CD14-positive monocyte (primary cell): Measurements from ENCODE around the gene GLMP. TPM values are rescaled to one million over a fixed set of nuclear protein-coding genes. Genes with fewer than 3 reads are reported as not detected.
A peak's percentile ranks its signal among the peaks of the same experiment; 100 is the strongest.

Experiments
- DNase-seq, 3 donors: peaks; one replicate each; pipeline ENCODE4 v3.0.0-alpha.2; 2011 to 2022
- H2AFZ ChIP-seq: 2 replicates; pipeline ENCODE4 v1.6.0; 2012; ENCODE audit warnings: mild to moderate bottlenecking, low read depth, low read length, inconsistent platforms; ENCODE audit not compliant: insufficient read depth, poor library complexity, severe bottlenecking
- H3K27ac ChIP-seq, 2 donors: 1 replicate in 1 of 2; 2 replicates in 1 of 2; pipeline ENCODE4 v1.5.1; 2012 to 2013; ENCODE audit warnings: low read length in 2 of 2, control low read depth in 1 of 2, inconsistent platforms in 1 of 2, low read depth in 1 of 2, mild to moderate bottlenecking in 1 of 2
- H3K27me3 ChIP-seq, 2 donors: one replicate each; pipeline versions ENCODE4 v1.6.0 to v1.6.1; 2011 to 2013; ENCODE audit warnings: low read length in 2 of 2; ENCODE audit not compliant: control insufficient read depth in 2 of 2, insufficient read depth in 2 of 2
- H3K36me3 ChIP-seq, 2 donors: replicated peaks in 1 of 2; 1 replicate in 1 of 2; 2 replicates in 1 of 2; pipeline versions ENCODE4 v1.5.1 to v1.6.1; 2012 to 2013; ENCODE audit warnings: low read length in 2 of 2, control low read depth in 1 of 2, inconsistent platforms in 1 of 2, mild to moderate bottlenecking in 1 of 2; ENCODE audit not compliant: insufficient read depth in 2 of 2, control insufficient read depth in 1 of 2
- H3K4me1 ChIP-seq, 2 donors: 1 replicate in 1 of 2; 2 replicates in 1 of 2; pipeline versions ENCODE4 v1.5.1 to v1.6.1; 2012 to 2013; ENCODE audit warnings: low read length in 2 of 2, control low read depth in 1 of 2, inconsistent platforms in 1 of 2, mild to moderate bottlenecking in 1 of 2, moderate library complexity in 1 of 2; ENCODE audit not compliant: insufficient read depth in 2 of 2, control insufficient read depth in 1 of 2
- H3K4me2 ChIP-seq: replicated peaks from 2 replicates; pipeline ENCODE3; 2012; ENCODE audit warnings: low read length, moderate library complexity, mild to moderate bottlenecking; ENCODE audit not compliant: poor library complexity, severe bottlenecking; ENCODE audit errors: extremely low read depth
- H3K4me3 ChIP-seq, 3 experiments: fragments of 200-600 bp in 1 of 3; sonication (generic) in 1 of 3; replicated peaks in 1 of 3; 1 replicate in 2 of 3; 2 replicates in 1 of 3; pipeline ENCODE4 v1.5.1; 2011 to 2013; ENCODE audit warnings: low read length in 3 of 3, mild to moderate bottlenecking in 3 of 3, control low read depth in 2 of 3, low read depth in 2 of 3, inconsistent platforms in 1 of 3, moderate library complexity in 1 of 3
- H3K79me2 ChIP-seq: 2 replicates; pipeline ENCODE4 v1.6.0; 2012; ENCODE audit warnings: mild to moderate bottlenecking, control low read depth, inconsistent platforms, low read length, moderate library complexity; ENCODE audit not compliant: insufficient read depth
- H3K9ac ChIP-seq: 2 replicates; pipeline ENCODE4 v1.6.0; 2017; ENCODE audit warnings: low read length, mild to moderate bottlenecking; ENCODE audit not compliant: insufficient read depth, poor library complexity, severe bottlenecking
- H3K9me3 ChIP-seq, 2 donors: replicated peaks in 1 of 2; 1 replicate in 1 of 2; 2 replicates in 1 of 2; pipeline versions ENCODE4 v1.5.1 to v1.6.1; 2012 to 2013; ENCODE audit warnings: low read length in 2 of 2, control low read depth in 1 of 2; ENCODE audit not compliant: control insufficient read depth in 1 of 2, insufficient read depth in 1 of 2
- H4K20me1 ChIP-seq: 2 replicates; pipeline ENCODE4 v1.6.0; 2012; ENCODE audit warnings: mild to moderate bottlenecking, low read length, control low read depth, moderate library complexity; ENCODE audit not compliant: insufficient read depth
- H3K27ac Mint-ChIP-seq, 7 donors: one replicate each; pipeline ENCODE4 v1.8.0; 2020; ENCODE audit warnings: mild to moderate bottlenecking in 7 of 7, mixed read lengths in 7 of 7, moderate library complexity in 6 of 7, inconsistent platforms in 2 of 7
- H3K27me3 Mint-ChIP-seq, 3 donors: one replicate each; pipeline ENCODE4 v1.8.0; 2021 to 2022; ENCODE audit warnings: low read depth in 3 of 3, mild to moderate bottlenecking in 3 of 3, mixed read lengths in 3 of 3, moderate library complexity in 3 of 3, inconsistent platforms in 1 of 3
- H3K36me3 Mint-ChIP-seq, 2 donors: one replicate each; pipeline ENCODE4 v1.8.0; 2020; ENCODE audit warnings: mixed read lengths in 2 of 2, inconsistent platforms in 1 of 2, mild to moderate bottlenecking in 1 of 2
- H3K4me1 Mint-ChIP-seq: one replicate; pipeline ENCODE4 v1.8.0; 2020; ENCODE audit warnings: mild to moderate bottlenecking, mixed read lengths
- H3K4me3 Mint-ChIP-seq, 2 donors: one replicate each; pipeline ENCODE4 v1.8.0; 2020; ENCODE audit warnings: mild to moderate bottlenecking in 2 of 2, mixed read lengths in 2 of 2, moderate library complexity in 1 of 2
- H3K9me3 Mint-ChIP-seq, 7 donors: one replicate each; pipeline ENCODE4 v1.8.0; 2020 to 2022; ENCODE audit warnings: mixed read lengths in 7 of 7, mild to moderate bottlenecking in 6 of 7, moderate library complexity in 6 of 7, inconsistent platforms in 2 of 7
- WGBS: methylation state at CpG from one replicate; pipeline ENCODE4 v1.1.5; 2013; ENCODE audit warnings: missing lambda C conversion rate; ENCODE audit not compliant: insufficient coverage; 5-methylcytosine and 5-hydroxymethylcytosine counted together
- intact Hi-C, 2 donors: fragments of 100-400 bp; cut with micrococcal nuclease; formaldehyde crosslinking; loops; one replicate each; pipeline versions ENCODE4 v1.15.0 to v1.15.1; 2023
- polyA plus RNA-seq, 3 donors: library from polyadenylated mRNA; depleted of rRNA in 1 of 3; unstranded in 2 of 3; stranded (reverse) in 1 of 3; fragments of 300-500 nt in 2 of 3; fragments of >200 nt in 1 of 3; fragmentation: Illumina TruSeq in 2 of 3; gene quantifications; 1 replicate in 2 of 3; 2 replicates in 1 of 3; pipeline ENCODE4 v1.2.3, GENCODE V29; 2012 to 2021
- TF ChIP-seq, protein P1 (sequence below): fragments of 200-600 bp; IDR thresholded peaks from one replicate; pipeline ENCODE4 v1.8.0; 2022; ENCODE audit warnings: antibody characterized with exemption, mild to moderate bottlenecking

Gene GLMP
- polyA plus RNA-seq, 3 donors, result 24.3 to 59.6 (median 34.7) TPM

GRCh38 chr1:156320560-156320959, 25.1 kb upstream of the GLMP start:
- H3K9me3 Mint-ChIP-seq, result no peaks in the 10 kb centered on the region
- 64% methylated on average over 1 of the region's 3 CpGs for whole genome bisulfite sequencing
- Histone ChIP-seq H2AFZ (no peak overlapping the region), H3K4me3 (no peak overlapping the region), H3K79me2 (no peaks in the 10 kb centered on the region), H3K4me1 (no peaks in the 10 kb centered on the region), H3K9me3 (no peaks in the 10 kb centered on the region), H3K27ac (no peak overlapping the region), H3K27me3 (no peaks in the 10 kb centered on the region), H4K20me1 (peaks cover 12% of the 10 kb centered on the region), H3K9ac (no peak overlapping the region), H3K4me2 (no peak overlapping the region), H3K36me3 (peaks cover 90 to 95% of the 10 kb centered on the region in 2 donors)
- H3K27ac Mint-ChIP-seq, result peak overlapping the region in 1 of 7 donors; percentile 25
- H3K4me3 Mint-ChIP-seq, result no peak overlapping the region
- peaks cover 0 to 2% (median 0%) of the 10 kb centered on the region in 3 donors for H3K27me3 Mint-ChIP-seq
- intact Hi-C loops, result no loop called here
- peaks cover 77 to 93% of the 10 kb centered on the region in 2 donors for H3K36me3 Mint-ChIP-seq
- no peaks in the 10 kb centered on the region for H3K4me1 Mint-ChIP-seq
- TF ChIP-seq, protein P1, sequence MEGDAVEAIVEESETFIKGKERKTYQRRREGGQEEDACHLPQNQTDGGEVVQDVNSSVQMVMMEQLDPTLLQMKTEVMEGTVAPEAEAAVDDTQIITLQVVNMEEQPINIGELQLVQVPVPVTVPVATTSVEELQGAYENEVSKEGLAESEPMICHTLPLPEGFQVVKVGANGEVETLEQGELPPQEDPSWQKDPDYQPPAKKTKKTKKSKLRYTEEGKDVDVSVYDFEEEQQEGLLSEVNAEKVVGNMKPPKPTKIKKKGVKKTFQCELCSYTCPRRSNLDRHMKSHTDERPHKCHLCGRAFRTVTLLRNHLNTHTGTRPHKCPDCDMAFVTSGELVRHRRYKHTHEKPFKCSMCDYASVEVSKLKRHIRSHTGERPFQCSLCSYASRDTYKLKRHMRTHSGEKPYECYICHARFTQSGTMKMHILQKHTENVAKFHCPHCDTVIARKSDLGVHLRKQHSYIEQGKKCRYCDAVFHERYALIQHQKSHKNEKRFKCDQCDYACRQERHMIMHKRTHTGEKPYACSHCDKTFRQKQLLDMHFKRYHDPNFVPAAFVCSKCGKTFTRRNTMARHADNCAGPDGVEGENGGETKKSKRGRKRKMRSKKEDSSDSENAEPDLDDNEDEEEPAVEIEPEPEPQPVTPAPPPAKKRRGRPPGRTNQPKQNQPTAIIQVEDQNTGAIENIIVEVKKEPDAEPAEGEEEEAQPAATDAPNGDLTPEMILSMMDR, result no peak
- DNase-seq, result no peak

- H3K4me2 ChIP-seq, result no peak overlapping the region
- intact Hi-C loops, result loop anchor here in 1 of 2 donors (5.0 to 10.0 kb wide), 2 partner anchors 172 to 245 kb away; no protein-coding TSS in a partner anchor
- peaks cover 0 to 1% (median 0%) of the 10 kb centered on the region in 3 donors for H3K27me3 Mint-ChIP-seq
- TF ChIP-seq, protein P1, result peak; percentile 71
- H3K4me1 ChIP-seq, result no peaks in the 10 kb centered on the region
- no CpG with 5 or more reads among the region's 1 CpG for WGBS
- H3K9me3 Mint-ChIP-seq, result no peaks in the 10 kb centered on the region
- H3K4me3 Mint-ChIP-seq, result no peak overlapping the region
- H3K4me3 ChIP-seq, result no peak overlapping the region
- H3K9me3 ChIP-seq, result no peaks in the 10 kb centered on the region
- peak in 2 of 3 donors; percentile 7 to 15 for DNase-seq
- H3K36me3 Mint-ChIP-seq, result peaks cover 81 to 93% of the 10 kb centered on the region in 2 donors
- H4K20me1 ChIP-seq, result peaks cover 12% of the 10 kb centered on the region
- peaks cover 92 to 95% of the 10 kb centered on the region in 2 donors for H3K36me3 ChIP-seq
- no peaks in the 10 kb centered on the region for H3K4me1 Mint-ChIP-seq
- no peak overlapping the region for H3K27ac Mint-ChIP-seq
- no peak overlapping the region for H3K27ac ChIP-seq
- no peaks in the 10 kb centered on the region for H3K27me3 ChIP-seq
- H3K79me2 ChIP-seq, result no peaks in the 10 kb centered on the region
- H2AFZ ChIP-seq, result no peak overlapping the region
- H3K9ac ChIP-seq, result no peak overlapping the region
Measured at GRCh38 chr1:156319664-156320063, 24.2 kb upstream of the GLMP start.
